DMS53 treated with DMSO at 0.1 percent for 48 hours (cell line): ENCODE data around the gene PARD6G.
"Not testable (repeated sequence)": the region's sequence is repeated elsewhere in the genome, so short reads cannot be mapped to it uniquely, and the experiment has no call there.

Experiments used
- DNase-seq: peaks from one replicate; lab custom pipeline; 2025; ENCODE audit not compliant: unreplicated experiment; lab: John Stamatoyannopoulos, UW

The PARD6G gene

DNA sequence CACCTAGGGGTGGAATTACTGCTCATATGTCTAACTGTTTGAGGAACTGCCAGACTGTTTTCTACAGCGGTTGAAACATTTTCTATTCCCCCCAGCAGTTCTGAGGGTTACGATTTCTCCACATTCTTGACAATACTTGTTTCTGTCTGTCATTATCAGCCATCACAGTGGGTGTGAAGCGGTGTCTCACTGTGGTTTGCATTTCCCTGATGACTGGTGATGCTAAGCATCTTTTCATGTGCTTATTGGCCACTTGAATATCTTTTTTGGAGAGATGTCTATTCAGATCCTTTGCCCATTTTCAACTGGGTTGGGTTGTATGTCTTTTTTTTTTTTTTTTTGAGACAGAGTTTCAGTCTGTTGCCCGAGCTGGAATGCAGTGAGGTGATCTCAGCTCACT is 75.3 kb downstream of the PARD6G start:
- no peak for DNase-seq

DNA sequence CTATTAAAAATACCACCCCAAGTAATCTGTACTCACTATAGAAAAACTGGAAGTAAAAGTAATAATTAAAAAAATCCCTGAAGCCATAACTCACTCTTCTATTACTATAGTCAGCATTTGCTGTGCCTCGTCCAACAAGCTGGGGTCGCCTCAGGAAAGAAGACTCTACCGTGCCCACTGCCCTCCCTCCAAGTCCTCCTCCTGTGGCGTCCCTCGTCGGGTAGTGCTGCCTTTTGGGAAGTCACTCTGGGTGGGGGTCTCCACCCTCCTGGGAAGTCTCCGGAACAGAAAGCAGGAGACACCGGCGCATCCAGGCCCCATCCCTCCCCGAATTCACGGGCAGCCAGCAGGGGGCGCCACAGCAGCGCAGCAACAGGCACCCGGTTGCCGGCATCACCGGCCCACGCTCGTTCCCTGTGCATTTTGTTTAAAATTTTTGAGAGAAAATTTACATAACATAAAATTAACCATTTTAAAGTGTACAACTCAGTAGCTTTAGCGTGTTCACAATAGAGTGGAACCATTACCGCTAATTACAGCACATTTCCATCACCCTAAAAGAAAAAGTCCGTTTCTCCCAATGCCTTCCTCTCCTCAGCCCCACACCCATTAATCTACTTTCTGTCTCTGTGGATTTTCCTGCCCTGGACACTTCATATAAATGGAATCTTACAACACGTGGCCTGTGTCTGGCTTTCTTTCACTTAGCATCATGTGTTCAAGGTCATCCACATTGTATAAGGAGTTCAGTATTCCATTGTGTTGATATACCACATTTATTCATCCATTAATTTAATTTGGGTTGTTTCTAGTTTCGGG is 76.1 kb downstream of the PARD6G start:
- no peak for DNase-seq

DNA sequence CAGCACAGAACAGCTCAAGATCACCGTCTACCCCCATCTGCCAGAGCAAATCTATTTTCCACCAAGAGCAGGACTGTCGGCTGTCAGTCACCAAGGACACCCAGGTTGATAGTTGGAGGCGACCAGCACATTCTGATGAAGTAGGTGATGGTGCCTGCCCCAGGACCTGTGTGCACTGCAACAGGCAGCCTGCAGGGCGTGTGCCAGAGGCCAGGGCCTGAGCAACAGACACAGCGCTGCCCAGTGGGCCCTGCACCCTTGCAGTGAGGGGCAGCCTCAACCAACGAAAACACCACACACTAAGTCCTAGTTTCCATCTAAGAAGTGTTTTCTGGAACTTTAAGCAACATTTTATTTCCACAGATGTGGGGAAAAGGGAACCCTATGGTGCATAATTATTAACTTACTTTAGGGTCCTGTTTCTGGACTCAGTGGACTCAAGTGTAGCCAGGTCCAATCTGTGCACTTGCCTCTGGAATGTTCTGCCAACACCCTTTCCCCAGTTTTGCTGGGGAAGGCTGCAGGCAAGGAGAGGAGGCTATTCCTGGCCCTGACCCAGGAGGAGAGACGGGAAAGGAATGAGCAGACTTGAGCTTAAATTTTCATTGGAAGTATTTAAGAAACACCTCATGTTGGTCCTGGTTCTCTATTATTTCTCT is 76.8 kb downstream of the PARD6G start:
- DNase-seq = no peak

DNA sequence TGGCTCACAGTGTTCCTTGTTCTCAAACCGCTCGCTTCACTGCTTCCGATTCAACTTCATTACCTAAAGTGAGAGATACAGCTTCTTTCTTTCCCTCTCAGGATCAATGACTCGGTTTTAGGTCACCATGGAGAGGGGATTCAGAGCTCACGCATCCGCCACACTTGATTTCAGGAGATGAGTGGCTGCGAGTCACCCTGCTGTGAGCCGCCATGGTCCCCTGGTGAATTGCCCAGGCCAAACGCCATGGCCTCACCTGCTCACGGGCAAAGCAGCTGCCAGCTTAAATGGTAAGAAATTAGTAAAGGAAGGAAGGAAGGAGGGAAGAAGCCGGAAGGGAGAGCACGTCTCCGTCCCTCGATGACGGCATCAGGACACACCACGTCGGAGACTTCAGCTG is 77.7 kb downstream of the PARD6G start:
- no peak for DNase-seq

DNA sequence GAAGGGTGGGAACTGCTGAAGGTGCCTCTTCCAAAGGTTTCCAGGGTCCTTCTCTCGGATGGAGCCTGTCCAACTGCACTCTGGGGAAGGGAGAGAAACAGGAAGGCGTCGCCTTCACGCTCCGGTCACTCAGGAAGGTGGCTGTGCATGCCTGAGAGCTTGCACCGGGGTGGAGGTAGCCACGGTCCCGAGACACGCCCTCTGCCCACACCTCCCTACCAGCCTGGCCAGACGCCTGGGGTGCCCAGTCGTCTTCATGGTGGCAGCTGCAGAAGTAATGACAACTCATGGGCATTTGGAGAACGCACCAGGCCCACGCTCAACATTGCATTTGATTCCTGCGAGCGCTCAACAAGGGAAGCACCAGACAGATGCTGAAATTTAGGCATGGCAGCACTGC is 78.3 kb downstream of the PARD6G start:
- DNase-seq = no peak

DNA sequence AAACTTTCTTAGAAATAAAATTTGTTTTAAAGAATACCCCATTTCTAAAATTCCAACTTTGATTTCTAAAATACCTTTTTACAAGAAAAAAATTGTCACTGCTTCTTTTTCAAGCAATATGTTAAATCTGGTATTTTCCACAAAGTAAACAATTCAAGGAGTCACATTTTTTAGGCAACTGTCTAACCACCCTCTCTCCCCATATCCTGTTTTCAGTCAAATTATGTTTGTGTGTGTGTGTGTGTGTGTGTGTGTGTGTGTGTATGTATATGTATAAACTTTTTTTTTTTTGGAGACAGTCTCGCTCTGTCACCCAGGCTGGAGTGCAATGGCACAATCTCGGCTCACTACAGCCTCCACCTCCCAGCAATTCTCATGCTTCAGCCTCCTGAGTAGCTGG is 79.0 kb downstream of the PARD6G start:
- DNase-seq = no peak

DNA sequence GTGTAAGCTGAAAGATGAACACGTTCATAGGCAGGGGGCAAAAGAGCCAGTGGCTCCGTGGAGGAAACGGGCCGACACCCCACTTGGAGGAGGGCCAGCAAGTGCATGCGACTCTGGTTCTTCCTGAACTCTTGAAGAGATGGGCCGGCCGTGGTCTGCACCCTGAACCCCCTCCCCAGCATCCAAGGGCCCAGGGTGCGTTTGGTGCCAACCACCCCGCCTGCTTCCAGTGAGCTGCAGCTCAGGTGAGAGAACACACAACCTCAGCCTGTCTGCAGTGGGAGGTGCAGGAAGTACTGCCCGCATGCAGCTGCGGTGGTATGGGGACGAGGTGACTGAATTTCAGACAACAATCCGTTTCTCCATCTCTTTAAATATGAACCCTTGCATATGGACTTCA is 79.4 kb downstream of the PARD6G start:
- DNase-seq = no peak

DNA sequence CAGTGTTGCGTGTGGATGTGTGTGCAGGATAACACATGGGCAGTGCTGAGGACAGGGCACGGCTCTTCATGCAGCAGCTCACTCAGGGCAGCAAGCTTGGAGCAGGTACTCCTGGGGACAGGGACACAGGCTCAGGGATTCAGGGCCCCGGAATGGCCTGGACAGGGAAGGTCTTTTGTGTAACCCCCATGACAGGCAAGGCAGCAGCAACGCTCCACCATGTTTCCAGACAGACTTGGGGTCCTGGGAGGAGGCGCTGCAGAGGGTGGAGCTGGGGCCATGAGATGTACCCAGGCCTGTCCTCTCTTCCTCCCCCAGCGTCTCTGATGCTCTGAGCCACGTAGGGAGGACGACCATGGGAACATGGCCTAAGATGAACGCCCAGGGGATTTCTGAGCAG is 80.0 kb downstream of the PARD6G start:
- no peak for DNase-seq

DNA sequence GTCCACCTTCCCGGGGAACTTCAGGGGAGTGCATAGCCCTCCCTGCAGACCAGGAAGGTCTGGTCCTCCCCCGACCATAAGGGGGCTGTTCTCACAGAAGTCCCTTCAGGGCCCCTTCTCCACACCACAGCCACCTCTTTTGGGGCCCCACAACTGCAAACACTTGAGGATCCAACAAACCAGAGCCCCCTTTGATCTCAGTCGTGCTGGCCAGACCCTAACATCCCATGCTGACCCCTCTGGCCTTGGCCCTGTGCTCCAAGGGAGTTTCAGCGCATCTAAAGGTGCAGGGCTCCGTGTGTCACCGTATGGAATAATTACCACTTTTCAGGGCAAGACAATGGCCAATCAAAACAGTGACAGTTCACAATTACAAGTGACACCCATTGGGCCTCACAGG is 80.6 kb downstream of the PARD6G start:
- no peak for DNase-seq

DNA sequence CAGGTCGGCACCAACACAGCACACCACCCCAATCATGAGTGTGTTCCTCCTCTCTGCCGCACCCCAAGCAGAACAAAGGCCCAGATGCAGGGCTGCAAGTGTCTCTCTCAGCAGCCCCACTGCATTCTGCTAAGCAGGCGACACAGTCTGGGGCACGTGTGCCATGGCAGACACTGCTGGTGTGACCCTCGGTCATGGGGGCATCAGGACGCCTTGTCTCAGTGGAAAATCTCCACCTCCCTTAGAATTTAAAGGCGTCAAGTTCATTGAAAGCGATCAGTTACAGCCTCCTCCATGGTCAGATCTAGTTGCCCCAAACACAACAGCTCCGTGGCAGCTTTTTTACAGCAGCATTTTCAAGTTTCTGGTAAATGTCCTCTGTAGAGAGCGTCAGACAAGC is 81.1 kb downstream of the PARD6G start:
- DNase-seq = no peak

DNA sequence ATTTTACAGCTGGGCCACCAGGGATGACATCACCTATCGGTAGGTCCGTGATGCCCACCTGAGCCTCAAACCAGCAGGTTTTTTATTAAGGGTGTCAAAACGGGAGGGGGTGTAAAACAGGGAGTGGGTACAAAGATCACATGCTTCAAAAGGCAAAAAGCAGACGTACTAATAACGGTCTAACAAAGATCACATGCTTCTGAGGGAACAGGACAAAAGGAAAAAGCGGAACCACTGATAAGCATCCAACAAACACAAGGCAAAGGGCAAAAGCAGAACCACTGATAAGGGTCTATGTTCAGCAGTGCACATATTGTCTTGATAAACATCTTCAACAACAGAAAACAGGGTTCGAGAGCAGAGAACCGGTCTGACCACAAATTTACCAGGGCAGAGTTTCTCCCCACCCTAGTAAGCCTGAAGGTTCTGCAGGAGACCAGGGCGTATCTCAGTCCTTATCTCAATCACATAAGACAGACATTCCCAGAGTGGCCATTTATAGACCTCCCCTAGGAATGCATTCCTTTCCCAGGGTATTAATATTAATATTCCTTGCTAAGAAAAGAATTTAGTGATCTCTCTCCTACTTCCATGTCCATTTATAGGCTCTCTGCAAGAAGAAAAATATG is 82.5 kb downstream of the PARD6G start:
- DNase-seq = not testable (repeated sequence)

DNA sequence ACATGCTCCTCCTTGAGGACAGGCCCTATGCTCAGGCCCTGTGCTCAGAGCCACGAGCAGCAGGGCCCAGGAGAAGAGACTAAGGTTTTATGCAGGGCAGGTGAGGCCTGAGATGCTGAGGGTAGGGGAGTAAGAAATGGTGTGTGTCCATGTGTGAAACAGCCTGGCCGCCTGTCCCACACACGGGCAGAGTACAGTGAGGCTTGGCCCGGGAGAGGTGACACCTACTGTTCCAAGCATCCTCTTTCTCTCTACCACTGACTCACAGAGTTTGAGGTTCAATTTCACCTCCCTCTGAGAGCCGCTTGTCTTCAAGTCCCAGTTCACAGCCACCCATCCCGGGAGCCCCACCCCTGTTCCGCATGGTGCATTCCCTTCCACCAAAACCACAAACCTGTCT is 84.1 kb downstream of the PARD6G start:
- DNase-seq = no peak

DNA sequence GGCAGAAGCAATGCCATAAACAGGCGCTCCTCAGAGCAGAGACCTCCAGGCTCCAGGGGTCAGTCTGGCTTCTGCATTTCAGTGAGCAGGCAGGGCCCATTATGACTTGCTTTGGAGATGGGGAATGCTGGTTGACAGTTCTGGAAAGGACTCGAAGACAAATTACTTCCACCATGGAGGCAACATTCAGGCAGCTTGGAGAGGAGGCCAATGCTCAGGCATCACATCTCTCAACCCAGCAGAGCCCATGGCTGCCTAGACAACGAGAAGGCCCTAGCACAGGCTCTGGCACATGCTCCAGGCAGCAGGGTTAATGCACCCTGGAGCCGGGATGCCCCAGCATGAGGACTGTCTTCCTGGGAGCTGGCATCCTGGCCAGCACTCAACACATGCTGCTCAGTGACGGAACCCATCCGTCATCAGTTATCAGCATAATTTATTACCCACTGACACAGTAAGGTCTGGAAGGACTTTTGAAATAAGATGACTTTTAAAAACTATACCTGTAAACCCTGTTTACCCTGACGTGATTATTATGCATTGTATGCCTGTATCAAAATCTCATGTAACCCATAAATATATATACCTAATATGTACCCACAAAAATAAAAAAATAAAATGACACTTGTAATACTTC is 85.4 kb downstream of the PARD6G start:
- no peak for DNase-seq

DNA sequence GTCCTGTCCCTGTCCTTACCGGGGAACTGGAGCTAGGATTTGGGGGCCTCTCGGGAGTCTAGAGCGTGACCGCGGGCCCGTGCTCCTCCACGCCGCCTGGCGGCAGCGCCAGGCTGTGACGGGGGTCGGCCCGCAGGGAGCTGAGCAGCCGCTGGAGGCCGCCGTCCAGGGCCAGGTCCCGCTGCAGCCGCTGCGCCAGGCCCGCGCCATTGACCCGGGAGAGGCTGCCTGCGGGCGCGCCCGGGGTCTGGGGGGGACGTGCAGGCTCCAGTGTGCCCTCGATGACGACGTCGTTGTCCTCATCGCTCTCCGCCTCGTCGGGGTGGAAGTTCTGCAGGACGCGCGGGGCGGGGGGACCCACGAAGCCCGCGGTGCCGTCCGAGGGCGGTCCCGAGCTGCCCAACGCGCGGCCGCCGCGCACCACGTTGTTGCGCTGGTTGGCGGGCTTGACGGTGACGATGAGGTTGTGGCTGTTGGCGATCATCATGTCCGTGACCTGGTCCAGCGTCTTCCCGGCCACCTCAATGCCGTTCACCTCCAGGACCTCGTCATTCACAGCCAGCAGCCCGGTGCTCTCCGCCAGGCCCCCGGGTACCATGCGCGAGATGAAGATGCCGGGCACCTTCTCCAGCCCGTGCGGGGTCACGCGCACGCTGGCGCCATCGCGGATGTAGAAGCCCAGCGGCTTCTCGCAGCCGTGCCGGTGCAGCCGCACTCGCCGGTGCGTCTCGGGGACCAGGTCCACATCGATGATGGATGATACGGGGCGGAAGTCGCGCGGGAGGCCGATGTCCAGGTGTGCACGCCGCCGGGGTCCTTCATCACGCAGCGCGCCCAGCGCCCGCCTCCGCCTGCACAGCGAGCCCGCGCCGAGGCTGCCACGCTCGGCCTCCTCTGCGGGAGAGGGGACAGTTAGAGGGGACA is 87.3 kb downstream of the PARD6G start:
- DNase-seq = no peak

DNA sequence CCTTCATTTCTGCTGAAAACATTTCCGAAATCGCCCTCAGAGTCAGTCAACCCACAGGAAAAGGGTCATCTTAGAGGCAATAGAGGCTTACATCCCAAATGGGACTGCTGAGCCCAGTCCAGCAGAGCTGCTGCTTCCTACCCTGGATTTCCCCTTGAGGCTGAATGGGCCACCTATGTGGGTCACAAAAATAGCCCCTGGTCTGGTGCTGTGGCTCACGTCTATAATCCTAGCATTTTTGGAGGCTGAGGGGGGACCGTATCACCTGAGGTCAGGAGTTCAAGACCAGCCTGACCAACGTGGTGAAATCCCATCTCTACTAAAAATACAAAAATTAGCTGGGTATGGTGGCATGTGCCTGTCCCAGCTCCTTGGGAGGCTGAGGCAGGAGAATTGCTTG is 88.9 kb downstream of the PARD6G start:
- DNase-seq = no peak

DNA sequence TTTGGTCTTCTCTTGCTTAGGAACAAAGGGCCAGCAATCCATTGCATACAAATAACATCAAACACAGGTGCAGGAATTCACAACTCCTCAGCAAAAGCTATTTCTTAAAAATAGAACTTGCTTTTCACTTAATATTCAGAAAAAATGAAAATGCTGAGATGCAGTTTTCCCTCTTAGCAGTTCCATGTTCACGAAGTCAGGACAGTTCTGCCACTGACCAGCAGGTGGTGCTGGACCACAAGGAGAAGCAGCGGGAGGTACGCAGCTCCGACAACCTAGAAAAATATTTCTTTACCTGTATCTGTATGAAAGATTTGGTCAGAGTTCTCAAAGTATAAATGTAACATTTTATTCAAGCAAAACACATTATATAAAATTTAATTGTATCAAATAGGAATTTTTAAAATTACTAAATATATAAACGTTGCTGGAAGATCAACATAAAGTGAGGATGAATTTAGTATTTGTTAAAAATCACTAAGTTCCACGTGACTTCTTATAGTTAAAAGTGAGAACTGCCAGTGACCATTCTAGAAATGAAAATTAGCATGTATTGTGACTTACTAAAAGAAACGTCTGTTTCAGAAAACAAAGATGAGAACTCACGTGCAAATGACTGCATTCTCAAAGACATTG is 89.5 kb downstream of the PARD6G start:
- DNase-seq = peak; percentile 63

DNA sequence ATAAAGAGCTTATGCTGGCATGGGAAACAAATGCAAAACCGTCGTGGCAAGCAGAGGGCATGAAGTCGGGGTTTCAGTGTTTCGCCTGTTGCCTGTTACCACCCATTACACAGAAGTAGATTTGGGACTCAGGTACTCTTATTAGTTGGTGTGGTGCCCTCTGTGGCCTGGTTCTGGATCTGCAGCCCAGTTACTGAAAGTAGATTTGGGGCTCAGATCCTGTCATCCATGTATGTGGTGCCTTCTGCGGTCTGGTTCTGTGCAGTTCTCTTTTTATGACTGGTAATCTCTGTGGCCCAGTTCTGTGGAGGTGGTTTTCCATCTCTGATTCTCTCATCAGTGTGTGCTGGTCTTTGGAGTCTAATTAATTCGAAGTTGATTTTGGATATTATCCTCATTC is 93.0 kb downstream of the PARD6G start:
- no peak for DNase-seq

DNA sequence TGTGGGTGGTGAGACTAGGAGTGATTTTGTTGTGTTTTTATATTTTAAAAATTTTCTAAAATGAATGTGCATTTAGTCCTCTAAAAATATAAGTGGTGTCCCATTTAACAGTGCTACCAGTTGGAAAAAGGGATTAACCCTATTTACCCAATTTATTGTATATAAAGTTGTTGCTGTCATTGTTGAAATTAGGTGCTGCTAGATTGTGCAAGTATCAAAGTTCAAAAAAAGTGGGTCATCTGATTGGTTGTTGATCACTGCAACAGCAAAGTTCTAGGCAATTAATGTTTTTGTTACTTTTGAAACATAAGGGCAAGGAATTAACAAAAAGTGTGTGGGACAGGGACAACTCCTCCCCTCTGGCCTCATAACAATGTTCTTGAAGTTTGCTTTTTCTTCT is 97.6 kb downstream of the PARD6G start:
- no peak for DNase-seq

DNA sequence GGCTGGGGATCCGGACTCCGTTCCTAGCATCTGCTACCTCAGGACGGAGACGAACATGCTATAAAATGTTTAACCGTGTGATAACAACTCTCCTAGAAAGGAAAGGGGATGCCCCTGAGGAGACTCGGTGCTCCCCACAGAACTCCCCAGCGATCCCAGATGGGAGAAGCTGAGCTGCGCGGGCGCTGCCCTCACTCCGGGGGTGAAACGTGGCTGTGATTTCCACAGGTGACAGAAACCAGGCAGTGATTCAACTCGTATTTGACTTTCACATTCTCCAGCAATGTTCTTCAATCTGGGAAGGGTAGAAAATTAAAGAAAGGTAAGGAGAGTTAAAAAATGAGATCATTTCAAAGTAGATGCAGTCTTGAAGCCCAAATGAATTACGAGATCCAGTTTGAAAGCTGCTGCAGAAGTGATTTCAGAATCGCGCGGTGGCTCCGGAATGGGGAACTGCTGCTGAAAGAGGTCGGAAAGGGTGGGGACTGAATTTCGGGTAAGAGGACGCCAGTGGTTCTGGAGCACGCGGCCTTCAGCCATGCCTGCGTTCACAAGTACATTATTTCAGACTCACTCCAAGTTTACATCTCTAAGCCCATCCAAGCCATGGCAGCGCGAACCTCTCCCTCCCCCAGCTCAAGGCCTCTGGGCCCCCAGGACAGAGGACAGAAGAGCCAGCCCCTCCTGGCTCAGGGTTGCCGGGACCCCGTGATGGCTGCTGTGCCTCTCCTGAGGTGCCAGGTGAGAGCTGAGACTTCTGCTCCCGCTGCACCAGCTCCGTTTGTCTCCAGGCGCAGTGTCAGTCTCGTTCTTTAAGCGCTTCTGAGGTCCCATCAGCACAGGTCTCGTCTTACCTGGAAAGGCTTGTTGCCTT is 98.8 kb downstream of the PARD6G start:
- DNase-seq = no peak
